ENCODE measurements around the gene CDK5RAP2.
"Not testable (repeated sequence)": the region's sequence is repeated elsewhere in the genome, so short reads cannot be mapped to it uniquely, and the experiment has no call there.

CDK5RAP2 gene

GRCh38 chr9:120510816-120511215, 69.2 kb downstream of the CDK5RAP2 start:
- no peak for DNase-seq

- DNase-seq, result no peak
Observed at GRCh38 chr9:120507936-120508510, 71.9 kb downstream of the CDK5RAP2 start.

GRCh38 chr9:120505186-120505585, 74.8 kb downstream of the CDK5RAP2 start:
- DNase-seq, result no peak

- DNase-seq, result no peak
Observed at GRCh38 chr9:120500733-120501132, 79.2 kb downstream of the CDK5RAP2 start.

GRCh38 chr9:120497865-120498264, 82.1 kb downstream of the CDK5RAP2 start:
- DNase-seq, result not testable (repeated sequence)

GRCh38 chr9:120496438-120496837, 83.5 kb downstream of the CDK5RAP2 start:
- not testable (repeated sequence) for DNase-seq

GRCh38 chr9:120490888-120491595, 88.9 kb downstream of the CDK5RAP2 start:
- no peak for DNase-seq

- no peak for DNase-seq
Observed at GRCh38 chr9:120486835-120487234, 93.1 kb downstream of the CDK5RAP2 start.

- DNase-seq, result no peak
Observed at GRCh38 chr9:120486347-120486746, 93.6 kb downstream of the CDK5RAP2 start.

- DNase-seq, result no peak
Observed at GRCh38 chr9:120485788-120486187, 94.2 kb downstream of the CDK5RAP2 start.

- no peak for DNase-seq
Observed at GRCh38 chr9:120484162-120484561, 95.8 kb downstream of the CDK5RAP2 start.

GRCh38 chr9:120482424-120483186, 97.4 kb downstream of the CDK5RAP2 start:
- DNase-seq, result no peak

GRCh38 chr9:120481846-120482245, 98.1 kb downstream of the CDK5RAP2 start:
- DNase-seq, result no peak

GRCh38 chr9:120481248-120481647, 98.7 kb downstream of the CDK5RAP2 start:
- no peak for DNase-seq

- no peak for DNase-seq
Observed at GRCh38 chr9:120480707-120481106, 99.3 kb downstream of the CDK5RAP2 start.

- DNase-seq, result no peak
Observed at GRCh38 chr9:120478208-120478607, 101.8 kb downstream of the CDK5RAP2 start.

- DNase-seq, result no peak
Observed at GRCh38 chr9:120477534-120478001, 102.4 kb downstream of the CDK5RAP2 start.

GRCh38 chr9:120475341-120475740, 104.6 kb downstream of the CDK5RAP2 start:
- DNase-seq, result no peak

- no peak for DNase-seq
Observed at GRCh38 chr9:120474591-120475243, 105.2 kb downstream of the CDK5RAP2 start.

GRCh38 chr9:120473608-120474007, 106.4 kb downstream of the CDK5RAP2 start:
- no peak for DNase-seq

- DNase-seq, result no peak
Observed at GRCh38 chr9:120465685-120466407, 114.1 kb downstream of the CDK5RAP2 start.

- no peak for DNase-seq
Observed at GRCh38 chr9:120464887-120465421, 115.0 kb downstream of the CDK5RAP2 start.
